MCF 10A (cell line): ENCODE results near the gene TGFBR1. TPM values are rescaled to one million over a fixed set of nuclear protein-coding genes. Genes with fewer than 3 reads are reported as not detected.

Experiments
- BruUV-seq: library from RNA; stranded (reverse); fragments of 400-500 nt; replicated peaks from 2 replicates; lab custom pipeline; 2021; lab: Mats Ljungman, UMichigan
- CTCF ChIA-PET: fragments of 300-600 bp; sonication (Branson Sonifier 250); formaldehyde crosslinking; extraction: SDS; loops from one replicate; lab custom pipeline; 2021; ENCODE audit warnings: antibody characterized with exemption, inconsistent platforms; lab: Yijun Ruan, JAX
- POLR2A ChIA-PET: fragments of 300-600, 350-650 bp; sonication (Branson Sonifier 250); formaldehyde crosslinking; extraction: SDS; loops from one replicate; lab custom pipeline; 2020; ENCODE audit warnings: antibody characterized with exemption, inconsistent platforms; lab: Yijun Ruan, JAX
- DNase-seq: peaks from one replicate; pipeline ENCODE4 v3.0.0-alpha.2; 2018; ENCODE audit not compliant: unreplicated experiment
- H3K27ac Mint-ChIP-seq: one replicate; pipeline ENCODE4 v1.8.0; 2022; ENCODE audit warnings: mild to moderate bottlenecking, low read depth, mixed read lengths; ENCODE audit not compliant: unreplicated experiment
- H3K27me3 Mint-ChIP-seq: one replicate; pipeline ENCODE4 v1.8.0; 2022; ENCODE audit warnings: mixed read lengths; ENCODE audit not compliant: insufficient read depth, unreplicated experiment
- H3K36me3 Mint-ChIP-seq: one replicate; pipeline ENCODE4 v1.8.0; 2022; ENCODE audit warnings: mild to moderate bottlenecking, moderate library complexity, mixed read lengths; ENCODE audit not compliant: insufficient read depth, unreplicated experiment
- H3K4me1 Mint-ChIP-seq: one replicate; pipeline ENCODE4 v1.8.0; 2022; ENCODE audit warnings: mixed read lengths; ENCODE audit not compliant: insufficient read depth, unreplicated experiment
- H3K4me3 Mint-ChIP-seq: one replicate; pipeline ENCODE4 v1.8.0; 2022; ENCODE audit warnings: mild to moderate bottlenecking, moderate library complexity, mixed read lengths; ENCODE audit not compliant: unreplicated experiment
- H3K9me3 Mint-ChIP-seq: one replicate; pipeline ENCODE4 v1.8.0; 2022; ENCODE audit warnings: mixed read lengths; ENCODE audit not compliant: unreplicated experiment
- CTCF ChIP-seq: fragments of 200-600 bp; IDR thresholded peaks from one replicate; pipeline ENCODE4 v1.8.0; 2022; ENCODE audit warnings: antibody characterized with exemption, mild to moderate bottlenecking; ENCODE audit not compliant: unreplicated experiment
- intact Hi-C: fragments of 100-400 bp; cut with micrococcal nuclease; formaldehyde crosslinking; loops from 2 replicates; pipeline ENCODE4 v1.14.1; 2022
- total RNA-seq: library from RNA; stranded (reverse); gene quantifications from 2 replicates; pipeline ENCODE4 v1.2.3, GENCODE V29; 2022

The TGFBR1 gene
- total RNA-seq, 1 experiment from 2014 or later = 27.6 TPM

GRCh38 chr9:99162759-99163364, 57.9 kb downstream of the TGFBR1 start:
- no peaks in the 10 kb centered on the region for H3K4me1 Mint-ChIP-seq
- POLR2A ChIA-PET = no interaction called here
- peak; percentile 51 for TF ChIP-seq CTCF
- intact Hi-C loops = loop anchor here (1.0 kb wide), 1 partner anchor 163 kb away; no protein-coding TSS in a partner anchor
- H3K27ac Mint-ChIP-seq = no peak overlapping the region
- no TSS peak for BruUV-seq
- no peaks in the 10 kb centered on the region for H3K9me3 Mint-ChIP-seq
- no peak overlapping the region for H3K4me3 Mint-ChIP-seq
- H3K36me3 Mint-ChIP-seq = no peaks in the 10 kb centered on the region
- peak; percentile 48 for DNase-seq
- H3K27me3 Mint-ChIP-seq = peaks cover 13% of the 10 kb centered on the region
- CTCF ChIA-PET = interaction anchor here (0.6 to 3.2 kb wide), 22 partner anchors 9 to 1297 kb away, joined by 3 to 21 read pairs (median 3); no protein-coding TSS in a partner anchor

- no peak for TF ChIP-seq CTCF
- no peak for DNase-seq
- H3K27ac Mint-ChIP-seq = no peak overlapping the region
- no TSS peak for BruUV-seq
- peaks cover 1% of the 10 kb centered on the region for H3K27me3 Mint-ChIP-seq
- POLR2A ChIA-PET = interaction anchor here (0.6 kb wide), 1 partner anchor 74 kb away, joined by 3 read pairs; no protein-coding TSS in a partner anchor
- H3K4me3 Mint-ChIP-seq = no peak overlapping the region
- intact Hi-C loops = no loop called here
- no peaks in the 10 kb centered on the region for H3K9me3 Mint-ChIP-seq
- no peaks in the 10 kb centered on the region for H3K4me1 Mint-ChIP-seq
- H3K36me3 Mint-ChIP-seq = no peaks in the 10 kb centered on the region
- CTCF ChIA-PET = no interaction called here
Measured at GRCh38 chr9:99166149-99166548, 61.2 kb downstream of the TGFBR1 start.

- H3K36me3 Mint-ChIP-seq = no peaks in the 10 kb centered on the region
- H3K27ac Mint-ChIP-seq = no peak overlapping the region
- TF ChIP-seq CTCF = no peak
- CTCF ChIA-PET = interaction anchor here (1.0 to 1.1 kb wide), 2 partner anchors 15 to 1056 kb away, joined by 3 to 8 read pairs; no protein-coding TSS in a partner anchor
- peaks cover 11% of the 10 kb centered on the region for H3K27me3 Mint-ChIP-seq
- POLR2A ChIA-PET = no interaction called here
- peak; percentile 4 for DNase-seq
- intact Hi-C loops = no loop called here
- no peaks in the 10 kb centered on the region for H3K4me1 Mint-ChIP-seq
- no peak overlapping the region for H3K4me3 Mint-ChIP-seq
- no TSS peak for BruUV-seq
- H3K9me3 Mint-ChIP-seq = no peaks in the 10 kb centered on the region
Measured at GRCh38 chr9:99167119-99167518, 62.2 kb downstream of the TGFBR1 start.

- Mint-ChIP-seq H3K27me3 (peaks cover 16% of the 10 kb centered on the region), H3K4me1 (no peaks in the 10 kb centered on the region), H3K27ac (no peak overlapping the region), H3K9me3 (no peaks in the 10 kb centered on the region), H3K4me3 (no peak overlapping the region), H3K36me3 (no peaks in the 10 kb centered on the region)
- TF ChIP-seq CTCF = no peak
- intact Hi-C loops = no loop called here
- ChIA-PET POLR2A (no interaction called here), CTCF (interaction anchor here (0.9 to 1.1 kb wide), 3 partner anchors 15 to 1157 kb away, joined by 3 to 8 read pairs (median 3); no protein-coding TSS in a partner anchor)
- BruUV-seq = no TSS peak
- DNase-seq = no peak
Measured at GRCh38 chr9:99167694-99168093, 62.8 kb downstream of the TGFBR1 start.
